Measurements from ENCODE around the gene PRKG1. TPM values are rescaled to one million over a fixed set of nuclear protein-coding genes. Genes with fewer than 3 reads are reported as not detected.
A peak's percentile ranks its signal among the peaks of the same experiment; 100 is the strongest.

The PRKG1 gene
- total and polyA plus RNA-seq, 2 experiments from 2014 or later: 18.2 to 21.1 TPM

GRCh38 chr10:52030975-52031374 lies 956.7 kb downstream of the PRKG1 start:
- Mint-ChIP-seq H3K4me3 (0 out of 3 replicates have a peak overlapping the region, but pooled peaks have one; percentile 1), H3K9me3 (peaks cover 26% of the 10 kb centered on the region), H3K27me3 (ENCODE audit: insufficient read depth, low read depth, poor library complexity) (peaks cover 70% of the 10 kb centered on the region), H3K36me3 (ENCODE audit: low read depth) (peaks cover 86% of the 10 kb centered on the region), H3K27ac (peak overlapping the region; percentile 46; the same call in 1 of the 2 replicates), H3K4me1 (peaks cover 44% of the 10 kb centered on the region)
- peaks cover 27% of the 10 kb centered on the region for H3K4me1 ChIP-seq (ENCODE audit: insufficient read depth)
- H2AFZ ChIP-seq: no peak overlapping the region
- H3K9me2 ChIP-seq (ENCODE audit: insufficient read depth): no peaks in the 10 kb centered on the region
- H3K4me3 ChIP-seq: no peak overlapping the region; the same call in 1 of the 2 replicates
- peak overlapping the region; percentile 14 for H3K4me2 ChIP-seq
- peak overlapping the region; percentile 60 for H3K27ac ChIP-seq (ENCODE audit: low read depth)
- DNase-seq (ENCODE audit: low spot score) (no peak), ATAC-seq (no peak)
- peaks cover 26% of the 10 kb centered on the region for H3K36me3 ChIP-seq (ENCODE audit: insufficient read depth)
- no peaks in the 10 kb centered on the region for H3K27me3 ChIP-seq (ENCODE audit: insufficient read depth)
- H3K79me2 ChIP-seq (replicated peaks; ENCODE audit: insufficient read depth): peaks cover 15% of the 10 kb centered on the region
- TF ChIP-seq CREB1 (CRISPR knock-in tag; IDR thresholded peaks at IDR 0.05; ENCODE audit: low read depth) (no peak), EZH2phosphoT487 (IDR thresholded peaks at IDR 0.05; ENCODE audit: unreplicated experiment) (no peak), STAT1 (IDR thresholded peaks at IDR 0.05; ENCODE audit: unreplicated experiment) (no peak), ETS1 (IDR thresholded peaks at IDR 0.05) (no peak), CTCF (conservative IDR thresholded peaks at IDR 0.05; ENCODE audit: low read depth in 2 of 2) (no peak), ZNF114 (CRISPR knock-in tag; IDR thresholded peaks at IDR 0.05) (no peak), POLR2AphosphoS5 (IDR thresholded peaks at IDR 0.05; ENCODE audit: low read depth) (no peak), ZNF331 (CRISPR knock-in tag; IDR thresholded peaks at IDR 0.05; ENCODE audit: low read depth) (no peak), REST (IDR thresholded peaks at IDR 0.05; ENCODE audit: unreplicated experiment) (no peak)
- H4K20me1 ChIP-seq (replicated peaks; ENCODE audit: insufficient read depth): peaks cover 7% of the 10 kb centered on the region
- peaks cover 33% of the 10 kb centered on the region for H3F3A ChIP-seq (replicated peaks; ENCODE audit: low read depth)

- Mint-ChIP-seq H3K4me1 (peaks cover 44% of the 10 kb centered on the region), H3K9me3 (peaks cover 24% of the 10 kb centered on the region), H3K27ac (peak overlapping the region; percentile 84), H3K4me3 (peak overlapping the region; percentile 57), H3K27me3 (ENCODE audit: insufficient read depth, low read depth, poor library complexity) (peaks cover 70% of the 10 kb centered on the region), H3K36me3 (ENCODE audit: low read depth) (peaks cover 86% of the 10 kb centered on the region)
- peaks cover 28% of the 10 kb centered on the region for H3K36me3 ChIP-seq (ENCODE audit: insufficient read depth)
- no peak overlapping the region for H2AFZ ChIP-seq
- peaks cover 33% of the 10 kb centered on the region for H3F3A ChIP-seq (replicated peaks; ENCODE audit: low read depth)
- H4K20me1 ChIP-seq (replicated peaks; ENCODE audit: insufficient read depth): peaks cover 7% of the 10 kb centered on the region
- no peaks in the 10 kb centered on the region for H3K9me2 ChIP-seq (ENCODE audit: insufficient read depth)
- ATAC-seq (peak; percentile 11), DNase-seq (ENCODE audit: low spot score) (no peak)
- H3K4me3 ChIP-seq: peak overlapping the region; percentile 53
- no peaks in the 10 kb centered on the region for H3K27me3 ChIP-seq (ENCODE audit: insufficient read depth)
- H3K4me1 ChIP-seq (ENCODE audit: insufficient read depth): peaks cover 27% of the 10 kb centered on the region
- peaks cover 19% of the 10 kb centered on the region for H3K79me2 ChIP-seq (replicated peaks; ENCODE audit: insufficient read depth)
- peak overlapping the region; percentile 14 for H3K4me2 ChIP-seq
- TF ChIP-seq POLR2AphosphoS5 (IDR thresholded peaks at IDR 0.05; ENCODE audit: low read depth) (peak; percentile 86), ETS1 (IDR thresholded peaks at IDR 0.05) (no peak)
- peak overlapping the region; percentile 60 for H3K27ac ChIP-seq (ENCODE audit: low read depth)
These were observed 957.5 kb downstream of the PRKG1 start for GRCh38 chr10:52031771-52032170.

Data from GM23338 (cell line).